Measurements from ENCODE around the gene NHSL2. TPM values are rescaled to one million over a fixed set of nuclear protein-coding genes. Genes with fewer than 3 reads are reported as not detected.

Gene NHSL2
- total RNA-seq, 2 donors from 2014 or later, result 6.9 to 11.2 TPM

DNA sequence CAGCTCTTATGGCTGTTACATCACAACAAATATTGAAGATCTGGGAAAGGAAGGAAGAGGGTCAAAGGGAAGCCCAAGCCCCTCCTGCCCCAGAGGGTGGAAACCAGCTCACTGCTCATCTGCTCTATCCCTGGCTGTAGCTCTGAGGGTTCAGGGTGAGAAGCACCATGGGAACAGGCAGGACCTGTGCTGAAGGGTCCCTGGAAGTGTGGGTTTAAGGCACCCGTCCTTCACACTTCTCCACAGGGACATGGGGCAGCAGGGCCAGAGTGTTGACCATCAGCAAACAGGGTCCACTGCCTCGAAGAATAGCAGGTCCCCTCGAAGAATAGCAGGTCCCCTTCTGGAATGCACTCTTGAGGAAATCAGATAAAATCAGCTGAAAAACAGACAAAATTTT is 216.7 kb downstream of the NHSL2 start:
- TF ChIP-seq, protein P1, sequence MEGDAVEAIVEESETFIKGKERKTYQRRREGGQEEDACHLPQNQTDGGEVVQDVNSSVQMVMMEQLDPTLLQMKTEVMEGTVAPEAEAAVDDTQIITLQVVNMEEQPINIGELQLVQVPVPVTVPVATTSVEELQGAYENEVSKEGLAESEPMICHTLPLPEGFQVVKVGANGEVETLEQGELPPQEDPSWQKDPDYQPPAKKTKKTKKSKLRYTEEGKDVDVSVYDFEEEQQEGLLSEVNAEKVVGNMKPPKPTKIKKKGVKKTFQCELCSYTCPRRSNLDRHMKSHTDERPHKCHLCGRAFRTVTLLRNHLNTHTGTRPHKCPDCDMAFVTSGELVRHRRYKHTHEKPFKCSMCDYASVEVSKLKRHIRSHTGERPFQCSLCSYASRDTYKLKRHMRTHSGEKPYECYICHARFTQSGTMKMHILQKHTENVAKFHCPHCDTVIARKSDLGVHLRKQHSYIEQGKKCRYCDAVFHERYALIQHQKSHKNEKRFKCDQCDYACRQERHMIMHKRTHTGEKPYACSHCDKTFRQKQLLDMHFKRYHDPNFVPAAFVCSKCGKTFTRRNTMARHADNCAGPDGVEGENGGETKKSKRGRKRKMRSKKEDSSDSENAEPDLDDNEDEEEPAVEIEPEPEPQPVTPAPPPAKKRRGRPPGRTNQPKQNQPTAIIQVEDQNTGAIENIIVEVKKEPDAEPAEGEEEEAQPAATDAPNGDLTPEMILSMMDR (conservative IDR thresholded peaks at IDR 0.05), result no peak
- Mint-ChIP-seq H3K36me3 (ENCODE audit: low read depth) (peaks cover 13% of the 10 kb centered on the region), H3K9me3 (peaks cover 65% of the 10 kb centered on the region), H3K4me3 (no peak overlapping the region), H3K27ac (no peak overlapping the region), H3K4me1 (peaks cover 28% of the 10 kb centered on the region), H3K27me3 (ENCODE audit: insufficient read depth) (peaks cover 21% of the 10 kb centered on the region)
- no peaks in the 10 kb centered on the region for H3K9me3 ChIP-seq (ENCODE audit: control insufficient read depth, low read length)
- DNase-seq, result no peak
- WGBS, 2 experiments (ENCODE audit: insufficient coverage in 1 of 2, insufficient read length in 1 of 2), result 89 to 93% methylated on average over 2 to 3 of the region's 3 CpGs
- H3K4me1 ChIP-seq (ENCODE audit: control insufficient read depth, insufficient read depth, low read length), result peaks cover 11% of the 10 kb centered on the region
- no peak overlapping the region for H3K27ac ChIP-seq (ENCODE audit: low read depth, low read length)
- no peaks in the 10 kb centered on the region for H3K36me3 ChIP-seq (ENCODE audit: control insufficient read depth, insufficient read depth, low read length)
- peaks cover 6% of the 10 kb centered on the region for H3K27me3 ChIP-seq (ENCODE audit: control insufficient read depth, insufficient read depth, low read length, poor library complexity, severe bottlenecking)
- H3K9ac ChIP-seq (ENCODE audit: extremely low read depth, low read length, poor library complexity, severe bottlenecking), result no peak overlapping the region
- H3K4me3 ChIP-seq (ENCODE audit: low read length), result no peak overlapping the region

DNA sequence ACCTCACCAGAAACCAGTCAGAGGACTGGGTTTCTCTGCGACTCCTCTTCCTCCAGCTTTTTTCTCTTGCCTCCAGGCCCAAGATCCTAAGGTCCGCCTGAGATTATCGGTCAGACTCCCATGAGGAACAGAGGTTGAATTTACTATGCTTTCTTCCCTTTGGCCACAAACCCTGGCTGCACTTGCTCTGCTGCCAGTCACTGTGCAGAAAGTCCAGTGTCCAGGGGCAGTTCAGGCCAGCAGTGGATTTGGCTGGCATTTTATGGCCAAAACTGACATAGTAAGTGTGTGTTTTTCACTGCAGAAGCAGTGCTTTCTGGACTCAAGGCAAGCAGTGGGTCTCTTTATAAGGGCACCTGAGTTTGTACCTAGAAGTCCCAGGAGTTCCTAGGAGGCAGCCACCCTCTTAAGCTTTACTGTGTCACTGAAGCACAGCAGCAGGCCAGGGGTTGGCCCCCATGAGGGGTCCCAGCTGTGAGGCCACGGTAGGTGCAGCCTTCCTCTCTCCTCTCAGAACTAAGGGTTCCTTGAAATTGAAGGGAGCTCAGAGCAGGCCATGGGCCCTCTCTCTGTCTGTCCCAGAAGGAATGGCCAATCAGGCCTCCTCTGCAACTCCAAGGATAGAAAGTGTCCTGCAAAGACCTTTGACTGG is 217.7 kb downstream of the NHSL2 start:
- H3K4me3 ChIP-seq (ENCODE audit: low read length), result no peak overlapping the region
- H3K9me3 Mint-ChIP-seq, result peaks cover 66% of the 10 kb centered on the region
- H3K4me1 Mint-ChIP-seq, result peaks cover 25% of the 10 kb centered on the region
- H3K36me3 ChIP-seq (ENCODE audit: control insufficient read depth, insufficient read depth, low read length), result no peaks in the 10 kb centered on the region
- no peaks in the 10 kb centered on the region for H3K9me3 ChIP-seq (ENCODE audit: control insufficient read depth, low read length)
- TF ChIP-seq, protein P1 (conservative IDR thresholded peaks at IDR 0.05), result no peak
- H3K36me3 Mint-ChIP-seq (ENCODE audit: low read depth), result peaks cover 13% of the 10 kb centered on the region
- no peak overlapping the region for H3K27ac Mint-ChIP-seq
- H3K27ac ChIP-seq (ENCODE audit: low read depth, low read length), result no peak overlapping the region
- WGBS, 2 experiments (ENCODE audit: insufficient coverage in 1 of 2, insufficient read length in 1 of 2), result 86% methylated on average over 4 of the region's 4 CpGs; no CpG with 5 or more reads in 1 of the 2 experiments
- peaks cover 8% of the 10 kb centered on the region for H3K4me1 ChIP-seq (ENCODE audit: control insufficient read depth, insufficient read depth, low read length)
- peaks cover 22% of the 10 kb centered on the region for H3K27me3 Mint-ChIP-seq (ENCODE audit: insufficient read depth)
- no peak for DNase-seq
- H3K9ac ChIP-seq (ENCODE audit: extremely low read depth, low read length, poor library complexity, severe bottlenecking), result no peak overlapping the region
- peaks cover 13% of the 10 kb centered on the region for H3K27me3 ChIP-seq (ENCODE audit: control insufficient read depth, insufficient read depth, low read length, poor library complexity, severe bottlenecking)
- no peak overlapping the region for H3K4me3 Mint-ChIP-seq

DNA sequence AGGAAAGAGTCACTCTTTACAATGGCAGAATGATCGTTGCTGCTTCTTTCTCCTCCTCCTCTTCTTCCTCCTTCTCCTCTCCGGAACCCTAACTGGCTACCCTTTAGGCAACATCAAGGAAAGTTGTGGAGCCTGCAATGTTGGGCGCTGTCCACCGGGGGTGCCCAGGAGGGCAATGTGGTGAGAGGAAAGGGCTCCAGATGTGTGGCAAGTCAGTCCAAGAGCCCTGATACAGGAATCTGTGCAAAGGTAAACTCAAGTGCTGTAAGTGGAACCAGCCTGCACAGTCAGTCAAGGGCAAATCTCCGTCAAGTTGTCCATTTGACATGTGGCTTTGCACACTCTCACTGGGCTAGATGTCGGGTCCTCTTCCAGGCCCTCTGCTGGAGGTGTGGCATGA is 218.2 kb downstream of the NHSL2 start:
- Mint-ChIP-seq H3K4me3 (no peak overlapping the region), H3K4me1 (peaks cover 20% of the 10 kb centered on the region), H3K27me3 (ENCODE audit: insufficient read depth) (peaks cover 24% of the 10 kb centered on the region), H3K27ac (no peak overlapping the region), H3K36me3 (ENCODE audit: low read depth) (peaks cover 13% of the 10 kb centered on the region), H3K9me3 (peaks cover 66% of the 10 kb centered on the region)
- TF ChIP-seq, protein P1 (conservative IDR thresholded peaks at IDR 0.05), result peak; percentile 69
- H3K4me1 ChIP-seq (ENCODE audit: control insufficient read depth, insufficient read depth, low read length), result peaks cover 6% of the 10 kb centered on the region
- no peaks in the 10 kb centered on the region for H3K36me3 ChIP-seq (ENCODE audit: control insufficient read depth, insufficient read depth, low read length)
- DNase-seq, result peak; percentile 78
- WGBS, 2 experiments (ENCODE audit: insufficient coverage in 1 of 2, insufficient read length in 1 of 2), result 88% methylated on average over 6 of the region's 6 CpGs; no CpG with 5 or more reads in 1 of the 2 experiments
- no peaks in the 10 kb centered on the region for H3K9me3 ChIP-seq (ENCODE audit: control insufficient read depth, low read length)
- H3K9ac ChIP-seq (ENCODE audit: extremely low read depth, low read length, poor library complexity, severe bottlenecking), result no peak overlapping the region
- H3K27me3 ChIP-seq (ENCODE audit: control insufficient read depth, insufficient read depth, low read length, poor library complexity, severe bottlenecking), result peaks cover 15% of the 10 kb centered on the region
- H3K27ac ChIP-seq (ENCODE audit: low read depth, low read length), result no peak overlapping the region
- H3K4me3 ChIP-seq (ENCODE audit: low read length), result no peak overlapping the region

Data from endodermal cell (in vitro differentiated cells).